HG02571 (cell line): Measurements from ENCODE around the gene PLEK2.
"Not testable (repeated sequence)": the region's sequence is repeated elsewhere in the genome, so short reads cannot be mapped to it uniquely, and the experiment has no call there.

Experiments used
- ATAC-seq: cut with Tn5 transposase; IDR thresholded peaks from one replicate; pipeline ENCODE4 v1.9.1; 2021; ENCODE audit warnings: mild to moderate bottlenecking, moderate library complexity; ENCODE audit not compliant: unreplicated experiment

The PLEK2 gene

GRCh38 chr14:67411820-67412421 lies at the start of gene PLEK2:
TSS of gene PLEK2 (minus strand) at chr14:67412165. CDS start at chr14:67412059, 106 bp downstream.
- no peak for ATAC-seq

GRCh38 chr14:67461341-67461985 lies 49.5 kb upstream of the PLEK2 start:
- ATAC-seq: no peak

DNA sequence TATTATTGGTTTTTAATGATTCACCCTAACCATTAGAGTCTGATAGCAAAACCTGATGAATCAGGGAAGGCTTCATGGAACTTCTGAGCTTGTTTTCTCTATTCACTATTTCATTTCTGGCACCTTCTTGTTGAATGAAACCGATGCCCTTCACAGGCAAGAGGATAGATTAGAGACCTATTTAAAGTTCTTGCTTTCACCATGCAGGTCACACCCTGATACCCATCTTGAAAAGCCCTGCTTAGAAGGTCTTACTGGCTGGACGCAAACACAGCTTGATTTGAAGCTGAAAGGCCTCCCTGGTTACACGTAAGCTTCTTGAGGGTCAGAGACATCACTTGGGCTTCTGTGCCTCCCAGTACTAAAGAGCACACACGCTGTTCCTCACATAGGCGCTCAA lies 47.4 kb upstream of the PLEK2 start:
- ATAC-seq: no peak

GRCh38 chr14:67457782-67458181 lies 45.8 kb upstream of the PLEK2 start:
- ATAC-seq: no peak

- ATAC-seq: no peak
Measured at GRCh38 chr14:67456732-67457131, 44.8 kb upstream of the PLEK2 start.

- no peak for ATAC-seq
Measured at GRCh38 chr14:67453575-67454300, 41.8 kb upstream of the PLEK2 start.

GRCh38 chr14:67451667-67452066 lies 39.7 kb upstream of the PLEK2 start:
- ATAC-seq: not testable (repeated sequence)

- ATAC-seq: no peak
Measured at GRCh38 chr14:67449096-67449495, 37.1 kb upstream of the PLEK2 start.

- no peak for ATAC-seq
Measured at GRCh38 chr14:67447033-67447381, 35.0 kb upstream of the PLEK2 start.

DNA sequence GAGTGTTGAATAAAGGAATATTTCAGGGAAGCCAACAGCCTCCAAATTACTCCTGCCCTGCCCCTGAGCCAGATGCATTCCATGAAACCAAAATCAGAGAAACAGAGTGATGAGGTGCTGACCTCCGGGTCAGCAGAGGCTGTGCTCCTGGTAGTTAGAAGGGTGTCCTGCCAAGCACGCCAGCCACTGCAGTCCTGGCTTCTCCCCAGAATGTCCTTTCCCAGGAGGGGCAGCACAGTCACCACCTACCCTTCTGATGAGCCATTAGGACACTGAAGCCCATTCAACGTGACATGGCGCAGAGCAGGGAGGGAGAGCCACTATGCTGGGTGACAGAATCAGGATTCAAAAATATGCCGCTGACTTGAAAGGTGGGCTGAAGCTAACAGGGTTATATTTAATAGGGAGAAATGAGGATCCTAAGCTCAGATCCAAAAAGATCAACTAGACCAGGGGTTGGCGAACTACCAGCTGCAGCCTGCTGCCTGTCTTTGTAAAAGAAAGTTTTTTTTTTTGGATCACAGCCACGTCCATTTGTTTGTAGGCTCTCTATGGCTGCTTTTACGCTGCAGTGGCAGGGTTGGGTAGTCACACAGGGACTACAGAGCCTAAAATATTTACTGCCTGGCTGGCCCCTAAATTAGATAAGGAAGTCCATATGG lies 34.5 kb upstream of the PLEK2 start:
- ATAC-seq: no peak

- ATAC-seq: no peak
Measured at GRCh38 chr14:67444395-67444794, 32.4 kb upstream of the PLEK2 start.

DNA sequence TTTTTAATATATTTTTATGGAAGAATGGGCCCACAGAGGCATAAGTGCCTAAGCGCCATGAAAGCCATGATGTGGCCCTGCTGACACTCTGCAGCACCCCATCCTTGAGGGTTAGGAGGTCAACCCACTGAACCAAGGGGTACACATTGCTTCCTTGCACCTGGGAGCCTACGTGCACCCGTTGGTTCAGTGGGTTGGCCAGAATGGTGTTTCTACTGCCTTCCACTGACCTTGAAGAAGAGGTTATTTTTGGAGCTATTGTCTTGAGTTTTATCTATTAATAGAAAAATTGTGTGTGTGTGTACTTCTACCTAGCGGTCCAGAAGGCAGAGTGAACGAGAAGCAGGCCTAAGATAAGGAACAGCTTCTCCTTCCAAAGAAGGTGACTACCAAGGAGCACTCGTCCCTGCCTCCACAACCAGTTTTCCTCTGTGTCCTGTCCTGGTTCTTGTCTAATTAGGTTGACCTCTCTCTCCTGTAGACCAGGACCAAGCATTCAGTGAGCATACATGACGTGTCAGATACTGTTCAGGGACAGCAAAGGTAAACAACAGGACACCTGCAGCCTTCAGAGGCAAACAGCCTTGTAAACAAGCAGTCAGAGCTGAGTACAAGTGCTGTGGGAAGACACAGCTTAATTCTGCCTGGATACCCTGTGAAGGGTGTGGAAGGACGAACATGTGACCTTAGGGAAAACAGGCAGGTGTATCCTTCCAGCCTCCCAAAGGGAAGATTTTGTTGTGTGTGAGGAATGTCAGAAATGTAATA lies 30.4 kb upstream of the PLEK2 start:
- ATAC-seq: no peak

- ATAC-seq: no peak
Measured at GRCh38 chr14:67441672-67442071, 29.7 kb upstream of the PLEK2 start.

DNA sequence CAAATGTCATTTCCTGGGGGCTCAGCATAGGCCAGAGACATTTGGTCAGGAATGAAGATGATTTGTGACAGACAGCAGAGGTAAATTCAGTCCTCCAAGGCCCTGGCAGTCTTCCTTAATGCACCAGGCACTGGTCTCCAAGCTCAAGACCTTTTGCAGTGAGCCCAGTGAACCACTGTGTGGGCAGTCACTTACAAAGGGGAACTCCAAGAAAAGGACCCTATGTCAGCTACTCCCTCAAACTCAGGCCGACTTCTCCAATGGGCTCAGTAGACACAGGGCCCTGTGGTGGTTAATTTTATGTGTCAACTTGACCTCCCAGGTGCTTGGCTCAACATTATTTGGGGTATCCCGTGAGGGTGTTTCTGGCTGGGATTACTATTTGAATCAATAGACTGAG lies 29.3 kb upstream of the PLEK2 start:
- no peak for ATAC-seq

- ATAC-seq: no peak
Measured at GRCh38 chr14:67440513-67440912, 28.5 kb upstream of the PLEK2 start.

DNA sequence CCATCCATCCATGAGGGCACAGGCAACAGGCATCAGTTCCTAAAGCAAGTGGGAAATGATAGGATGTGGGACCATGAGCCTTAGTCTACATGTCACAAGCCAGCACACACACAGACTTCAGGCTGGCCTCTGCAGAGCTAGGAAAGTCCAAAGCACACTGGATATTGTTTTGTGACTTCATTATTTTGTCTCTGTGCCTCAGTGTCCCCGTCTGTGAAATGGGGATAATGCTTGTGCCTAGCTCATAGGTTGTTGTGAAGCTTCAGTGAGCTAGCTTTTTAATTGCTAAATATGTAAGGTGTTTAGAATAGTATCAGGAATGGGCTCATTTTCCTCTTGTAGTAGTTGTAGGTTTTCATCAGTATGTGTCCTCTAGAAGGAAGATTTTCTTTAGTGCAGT lies 27.0 kb upstream of the PLEK2 start:
- ATAC-seq: no peak

DNA sequence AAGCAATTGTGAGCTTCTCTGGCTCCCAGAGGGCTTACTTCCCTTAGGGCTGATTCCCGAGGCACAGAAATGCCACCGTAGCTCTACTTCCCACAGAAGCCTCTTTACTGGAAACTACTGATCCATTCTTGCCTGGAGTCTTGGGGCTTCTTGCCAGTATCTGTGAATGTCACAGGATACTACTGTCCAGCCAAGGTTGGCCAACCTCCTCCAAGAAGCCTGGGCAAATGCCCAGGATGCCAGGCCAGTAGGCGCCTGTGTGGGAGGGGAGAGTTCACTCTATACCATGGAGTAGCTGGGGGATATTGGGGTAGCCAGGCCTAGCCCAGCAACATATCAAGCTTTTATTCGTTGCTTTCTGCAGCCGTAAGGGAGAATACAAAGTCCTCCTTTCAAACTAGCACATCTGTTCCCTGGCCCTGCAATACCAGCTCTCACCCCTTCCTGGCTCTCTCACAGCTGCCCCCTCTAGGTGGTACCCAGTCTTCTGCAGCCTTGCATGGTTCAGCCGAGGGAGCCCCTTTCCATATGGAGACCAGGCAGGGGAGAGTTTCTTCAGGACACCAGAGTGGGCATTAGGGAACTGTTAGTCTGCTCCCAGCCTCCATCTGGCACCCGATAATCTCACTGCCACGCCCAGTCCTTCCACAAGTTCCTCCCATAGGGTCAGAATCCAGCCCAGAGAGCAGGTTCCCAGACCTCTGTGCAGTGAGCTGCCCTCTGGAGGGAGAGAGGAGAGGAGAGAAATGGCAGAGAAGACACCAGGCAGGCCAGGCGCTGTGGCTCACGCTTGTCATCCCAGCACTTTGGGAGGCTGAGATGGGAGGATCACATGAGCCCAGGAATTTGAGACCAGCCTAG lies 24.3 kb upstream of the PLEK2 start:
- no peak for ATAC-seq

- no peak for ATAC-seq
Measured at GRCh38 chr14:67435603-67436002, 23.6 kb upstream of the PLEK2 start.

DNA sequence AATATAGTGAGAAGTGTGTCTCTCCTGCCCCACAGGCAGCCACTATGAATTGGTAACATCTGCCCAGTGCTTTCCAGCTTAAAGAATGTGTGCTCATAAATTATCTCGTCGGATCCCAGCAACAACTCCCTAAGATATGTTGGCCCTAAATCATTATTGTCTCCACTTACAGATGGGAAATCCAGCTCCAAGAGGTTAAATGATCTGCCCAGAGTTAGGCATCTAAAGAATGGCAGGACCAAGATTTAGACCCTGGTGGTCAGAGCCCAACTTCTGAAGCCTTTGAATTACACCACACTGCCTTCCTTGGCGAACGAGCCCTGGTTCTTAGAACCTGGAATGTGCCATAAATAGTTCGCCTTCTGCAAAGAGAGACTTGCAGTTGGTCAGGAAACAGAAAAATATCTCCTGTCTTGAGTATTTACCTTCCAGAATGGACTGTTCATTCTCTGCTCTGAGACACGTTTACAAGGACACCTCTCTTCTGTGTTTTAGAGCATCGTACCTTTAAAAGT lies 20.1 kb upstream of the PLEK2 start:
- ATAC-seq: no peak
